Measurements from ENCODE around the gene DRGX. TPM values are rescaled to one million over a fixed set of nuclear protein-coding genes. Genes with fewer than 3 reads are reported as not detected.

DRGX gene
- total and polyA plus RNA-seq, 2 experiments from 2014 or later, result 0.09 TPM; not detected in 1

GRCh38 chr10:49407552-49408137, 11.8 kb upstream of the DRGX start:
- H2AFZ ChIP-seq, result no peak overlapping the region
- H3K27ac ChIP-seq, result no peak overlapping the region
- peaks cover 84% of the 10 kb centered on the region for H3K27me3 ChIP-seq (replicated peaks; ENCODE audit: insufficient read depth)
- H3K79me2 ChIP-seq (ENCODE audit: insufficient read depth), result no peaks in the 10 kb centered on the region
- H3K4me3 ChIP-seq, result no peak overlapping the region
- H4K20me1 ChIP-seq (ENCODE audit: insufficient read depth), result no peaks in the 10 kb centered on the region
- H3K4me1 ChIP-seq (ENCODE audit: insufficient read depth), result no peaks in the 10 kb centered on the region
- H3K9me3 ChIP-seq (ENCODE audit: low read depth), result no peaks in the 10 kb centered on the region
- TF ChIP-seq EZH2 (IDR thresholded peaks at IDR 0.05; ENCODE audit: insufficient read depth, poor library complexity, severe bottlenecking) (no peak), EZH2phosphoT487 (IDR thresholded peaks at IDR 0.05; ENCODE audit: insufficient read depth, low read depth) (no peak)
- H3K36me3 ChIP-seq (ENCODE audit: low read depth), result no peaks in the 10 kb centered on the region
- no peaks in the 10 kb centered on the region for H3F3A ChIP-seq (ENCODE audit: insufficient read depth)
- in situ Hi-C loops (cut with MboI), result loop anchor here (10.0 kb wide), 1 partner anchor 107 kb away; no protein-coding TSS in a partner anchor
- 21 to 30% methylated on average over 2 of the region's 2 CpGs for WGBS, 2 experiments (ENCODE audit: low coverage in 1 of 2, low lambda C conversion rate in 2 of 2, missing lambda C conversion rate in 2 of 2)
- no peak overlapping the region for H3K9ac ChIP-seq
- no peak overlapping the region for H3K4me2 ChIP-seq (ENCODE audit: unreplicated experiment)
- DNase-seq, result peak; percentile 86
- H3K9me2 ChIP-seq (ENCODE audit: insufficient read depth), result no peaks in the 10 kb centered on the region

- H3K4me1 ChIP-seq (ENCODE audit: insufficient read depth), result no peaks in the 10 kb centered on the region
- H3K27me3 ChIP-seq (replicated peaks; ENCODE audit: insufficient read depth), result peaks cover 86% of the 10 kb centered on the region
- 68 to 74% methylated on average over 5 of the region's 5 CpGs for WGBS, 2 experiments (ENCODE audit: low coverage in 1 of 2, low lambda C conversion rate in 2 of 2, missing lambda C conversion rate in 2 of 2)
- H4K20me1 ChIP-seq (ENCODE audit: insufficient read depth), result no peaks in the 10 kb centered on the region
- H3F3A ChIP-seq (ENCODE audit: insufficient read depth), result no peaks in the 10 kb centered on the region
- no peak overlapping the region for H3K4me3 ChIP-seq
- no peaks in the 10 kb centered on the region for H3K9me2 ChIP-seq (ENCODE audit: insufficient read depth)
- in situ Hi-C loops (cut with MboI), result loop anchor here (10.0 kb wide), 1 partner anchor 108 kb away; no protein-coding TSS in a partner anchor
- H3K79me2 ChIP-seq (ENCODE audit: insufficient read depth), result no peaks in the 10 kb centered on the region
- no peak for DNase-seq
- H3K27ac ChIP-seq, result no peak overlapping the region
- no peaks in the 10 kb centered on the region for H3K9me3 ChIP-seq (ENCODE audit: low read depth)
- H3K9ac ChIP-seq, result no peak overlapping the region
- TF ChIP-seq EZH2phosphoT487 (IDR thresholded peaks at IDR 0.05; ENCODE audit: insufficient read depth, low read depth), result no peak
- no peak for TF ChIP-seq EZH2 (IDR thresholded peaks at IDR 0.05; ENCODE audit: insufficient read depth, poor library complexity, severe bottlenecking)
- H3K36me3 ChIP-seq (ENCODE audit: low read depth), result no peaks in the 10 kb centered on the region
- H3K4me2 ChIP-seq (ENCODE audit: unreplicated experiment), result no peak overlapping the region
- no peak overlapping the region for H2AFZ ChIP-seq
Observed at GRCh38 chr10:49407151-49407550, 11.3 kb upstream of the DRGX start.

- H3K79me2 ChIP-seq (ENCODE audit: insufficient read depth), result no peaks in the 10 kb centered on the region
- no peak overlapping the region for H3K4me2 ChIP-seq (ENCODE audit: unreplicated experiment)
- no peak for TF ChIP-seq EZH2phosphoT487 (IDR thresholded peaks at IDR 0.05; ENCODE audit: insufficient read depth, low read depth)
- no peak for TF ChIP-seq EZH2 (IDR thresholded peaks at IDR 0.05; ENCODE audit: insufficient read depth, poor library complexity, severe bottlenecking)
- H3K27me3 ChIP-seq (replicated peaks; ENCODE audit: insufficient read depth), result peaks cover 86% of the 10 kb centered on the region
- no peaks in the 10 kb centered on the region for H3K4me1 ChIP-seq (ENCODE audit: insufficient read depth)
- no peak overlapping the region for H2AFZ ChIP-seq
- H3K9me2 ChIP-seq (ENCODE audit: insufficient read depth), result no peaks in the 10 kb centered on the region
- H3K4me3 ChIP-seq, result no peak overlapping the region
- in situ Hi-C loops (cut with MboI), result loop anchor here (10.0 kb wide), 1 partner anchor 110 kb away; no protein-coding TSS in a partner anchor
- DNase-seq, result no peak
- no peak overlapping the region for H3K9ac ChIP-seq
- no peaks in the 10 kb centered on the region for H3K36me3 ChIP-seq (ENCODE audit: low read depth)
- 33% methylated on average over 8 of the region's 8 CpGs for WGBS, 2 experiments (ENCODE audit: low coverage in 1 of 2, low lambda C conversion rate in 2 of 2, missing lambda C conversion rate in 2 of 2)
- H3F3A ChIP-seq (ENCODE audit: insufficient read depth), result no peaks in the 10 kb centered on the region
- H3K9me3 ChIP-seq (ENCODE audit: low read depth), result no peaks in the 10 kb centered on the region
- no peaks in the 10 kb centered on the region for H4K20me1 ChIP-seq (ENCODE audit: insufficient read depth)
- H3K27ac ChIP-seq, result no peak overlapping the region
Observed at GRCh38 chr10:49404321-49404878, 8.5 kb upstream of the DRGX start.

DNA sequence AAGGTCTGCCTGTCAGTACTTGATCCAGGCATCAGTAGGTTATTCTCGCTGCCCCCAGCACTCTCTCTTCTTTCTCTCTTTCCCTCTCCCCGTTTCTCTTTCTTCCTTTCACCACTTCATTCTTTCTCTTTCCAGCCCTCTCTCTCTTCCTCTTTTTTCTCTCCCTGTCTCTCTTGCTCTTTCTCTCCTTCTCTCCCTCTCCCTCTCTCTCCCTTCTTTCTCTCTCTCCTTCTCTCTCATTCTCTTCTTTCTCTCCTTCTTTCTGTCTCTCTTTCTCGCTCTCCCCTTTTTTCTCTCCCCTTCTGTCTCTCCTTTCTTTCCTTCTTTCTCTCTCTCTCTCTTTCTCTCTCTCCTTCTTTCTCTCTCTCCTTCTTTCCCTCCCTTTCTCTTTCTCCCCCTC, 7.5 kb upstream of the DRGX start:
- Histone ChIP-seq H4K20me1 (ENCODE audit: insufficient read depth) (no peaks in the 10 kb centered on the region), H3K4me2 (ENCODE audit: unreplicated experiment) (no peak overlapping the region), H3K4me3 (no peak overlapping the region), H2AFZ (no peak overlapping the region), H3K27ac (no peak overlapping the region), H3K9me3 (ENCODE audit: low read depth) (no peaks in the 10 kb centered on the region), H3K4me1 (ENCODE audit: insufficient read depth) (no peaks in the 10 kb centered on the region), H3K79me2 (ENCODE audit: insufficient read depth) (no peaks in the 10 kb centered on the region), H3K9me2 (ENCODE audit: insufficient read depth) (no peaks in the 10 kb centered on the region), H3F3A (ENCODE audit: insufficient read depth) (no peaks in the 10 kb centered on the region), H3K9ac (no peak overlapping the region), H3K36me3 (ENCODE audit: low read depth) (no peaks in the 10 kb centered on the region), H3K27me3 (replicated peaks; ENCODE audit: insufficient read depth) (peaks cover 85% of the 10 kb centered on the region)
- TF ChIP-seq EZH2 (IDR thresholded peaks at IDR 0.05; ENCODE audit: insufficient read depth, poor library complexity, severe bottlenecking), result no peak
- no peak for TF ChIP-seq EZH2phosphoT487 (IDR thresholded peaks at IDR 0.05; ENCODE audit: insufficient read depth, low read depth)
- no peak for DNase-seq
- in situ Hi-C loops (cut with MboI), result loop anchor here (10.0 kb wide), 1 partner anchor 111 kb away; no protein-coding TSS in a partner anchor
- 27 to 67% methylated on average over 2 to 3 of the region's 3 CpGs for WGBS, 2 experiments (ENCODE audit: low coverage in 1 of 2, low lambda C conversion rate in 2 of 2, missing lambda C conversion rate in 2 of 2)

All from GM23248 (cell line).